ENCODE measurements around the gene ZCCHC13.
"Not testable (repeated sequence)": the region's sequence is repeated elsewhere in the genome, so short reads cannot be mapped to it uniquely, and the experiment has no call there.

GRCh38 chrX:74319321-74319720, 15.3 kb downstream of the ZCCHC13 start:
- not testable (repeated sequence) for TF ChIP-seq POLR2A (IDR thresholded peaks at IDR 0.05)
- TF ChIP-seq, protein P1, sequence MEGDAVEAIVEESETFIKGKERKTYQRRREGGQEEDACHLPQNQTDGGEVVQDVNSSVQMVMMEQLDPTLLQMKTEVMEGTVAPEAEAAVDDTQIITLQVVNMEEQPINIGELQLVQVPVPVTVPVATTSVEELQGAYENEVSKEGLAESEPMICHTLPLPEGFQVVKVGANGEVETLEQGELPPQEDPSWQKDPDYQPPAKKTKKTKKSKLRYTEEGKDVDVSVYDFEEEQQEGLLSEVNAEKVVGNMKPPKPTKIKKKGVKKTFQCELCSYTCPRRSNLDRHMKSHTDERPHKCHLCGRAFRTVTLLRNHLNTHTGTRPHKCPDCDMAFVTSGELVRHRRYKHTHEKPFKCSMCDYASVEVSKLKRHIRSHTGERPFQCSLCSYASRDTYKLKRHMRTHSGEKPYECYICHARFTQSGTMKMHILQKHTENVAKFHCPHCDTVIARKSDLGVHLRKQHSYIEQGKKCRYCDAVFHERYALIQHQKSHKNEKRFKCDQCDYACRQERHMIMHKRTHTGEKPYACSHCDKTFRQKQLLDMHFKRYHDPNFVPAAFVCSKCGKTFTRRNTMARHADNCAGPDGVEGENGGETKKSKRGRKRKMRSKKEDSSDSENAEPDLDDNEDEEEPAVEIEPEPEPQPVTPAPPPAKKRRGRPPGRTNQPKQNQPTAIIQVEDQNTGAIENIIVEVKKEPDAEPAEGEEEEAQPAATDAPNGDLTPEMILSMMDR (IDR thresholded peaks at IDR 0.05) = not testable (repeated sequence)
